Measurements from ENCODE around the gene DGKQ. TPM values are rescaled to one million over a fixed set of nuclear protein-coding genes. Genes with fewer than 3 reads are reported as not detected.

Gene DGKQ
- total and polyA plus RNA-seq, 10 donors = 6.3 to 26.3 (median 16.1) TPM

DNA sequence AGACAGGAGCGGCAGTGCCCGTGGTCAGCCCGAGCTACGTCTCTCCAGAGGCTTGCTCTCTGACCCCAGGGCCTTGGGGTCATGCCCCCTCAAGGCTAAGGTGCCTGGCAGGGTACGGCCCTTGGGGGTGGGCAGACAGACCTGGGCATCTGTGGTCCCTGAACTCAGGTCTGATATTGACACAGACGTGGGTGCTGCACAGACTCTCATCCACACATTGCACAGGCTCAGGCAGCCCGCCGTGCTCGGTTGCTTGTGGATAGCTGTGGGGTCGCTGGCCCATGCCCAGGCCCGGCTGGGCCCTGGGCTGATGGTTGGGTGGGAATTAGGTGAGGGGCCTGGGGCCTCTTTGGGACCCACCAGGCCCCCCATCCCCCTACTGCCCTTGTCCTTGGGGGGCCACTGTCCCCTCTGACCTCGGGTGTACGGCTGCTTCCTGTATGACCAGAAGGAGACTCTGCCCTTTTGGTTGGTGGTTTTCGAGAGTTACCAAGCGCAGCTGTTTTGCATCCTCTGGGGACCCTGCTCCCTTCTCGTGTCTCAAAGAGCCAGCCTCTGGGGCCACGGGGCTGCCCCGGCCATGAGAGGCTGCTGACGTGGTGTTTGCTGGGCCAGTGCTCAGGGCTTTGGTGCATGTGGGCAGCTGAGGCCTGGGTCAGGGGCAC lies 48.1 kb upstream of the DGKQ start:
- no peaks in the 10 kb centered on the region for H3K27me3 ChIP-seq (replicated peaks in 1 of 7)
- peaks cover 0 to 26% (median 14%) of the 10 kb centered on the region in 6 donors for H3K36me3 ChIP-seq
- peak overlapping the region in 1 of 8 donors; percentile 54 for H3K27ac ChIP-seq
- TF ChIP-seq POLR2AphosphoS5 (IDR thresholded peaks at IDR 0.05) (peak in 1 of 3 donors; percentile 7), POLR2A (IDR thresholded peaks at IDR 0.05) (no peak)
- intact Hi-C loops (cut with DNase I; ENCODE audit: low total_unique reads) = no loop called here
- no peak for DNase-seq
- WGBS, 5 donors = 48 to 72% (median 63%) methylated on average over 8 to 19 of the region's 19 CpGs
- no peak overlapping the region for H3K4me3 ChIP-seq
- peaks cover 0 to 35% (median 23%) of the 10 kb centered on the region in 6 donors for H3K4me1 ChIP-seq
- H3K9me3 ChIP-seq = no peaks in the 10 kb centered on the region

DNA sequence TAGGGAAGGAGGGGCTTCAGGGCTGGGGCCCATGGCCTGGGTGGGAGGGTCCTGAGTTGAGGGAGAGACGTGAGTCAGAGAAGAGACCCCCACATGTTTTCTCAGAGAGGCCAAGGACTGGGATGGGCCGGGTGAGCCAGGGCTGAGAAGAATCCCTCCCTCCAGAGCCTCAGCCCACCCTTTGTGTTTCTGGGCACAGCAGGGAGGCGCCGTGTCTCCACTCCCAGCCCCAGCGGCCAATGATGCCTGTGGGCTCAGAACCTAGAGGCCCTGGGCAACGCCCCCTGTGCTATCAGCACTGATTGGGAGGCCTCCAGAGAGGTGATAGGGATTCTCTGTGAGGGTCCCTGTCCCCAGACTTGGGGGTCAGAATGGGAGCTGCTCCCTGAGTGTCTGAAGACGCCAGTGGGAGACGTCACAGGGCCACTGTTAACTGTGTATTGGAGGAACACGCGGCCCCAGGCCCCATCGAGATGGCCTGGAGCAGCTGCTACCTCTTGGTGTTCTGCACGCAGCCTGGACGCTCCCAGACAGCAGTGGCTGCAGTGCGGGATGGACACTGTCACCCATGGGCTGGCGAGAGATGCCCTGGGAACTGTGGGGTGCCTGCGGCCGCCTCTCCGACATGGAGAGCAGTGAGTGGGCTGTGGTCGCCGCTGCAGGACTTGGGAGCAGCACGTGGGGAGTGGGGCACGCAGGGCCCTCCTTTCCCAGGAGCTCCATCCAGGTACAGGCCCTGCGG lies 46.5 kb upstream of the DGKQ start:
- no peak overlapping the region for H3K27ac ChIP-seq
- no peak for DNase-seq
- TF ChIP-seq, protein P1, sequence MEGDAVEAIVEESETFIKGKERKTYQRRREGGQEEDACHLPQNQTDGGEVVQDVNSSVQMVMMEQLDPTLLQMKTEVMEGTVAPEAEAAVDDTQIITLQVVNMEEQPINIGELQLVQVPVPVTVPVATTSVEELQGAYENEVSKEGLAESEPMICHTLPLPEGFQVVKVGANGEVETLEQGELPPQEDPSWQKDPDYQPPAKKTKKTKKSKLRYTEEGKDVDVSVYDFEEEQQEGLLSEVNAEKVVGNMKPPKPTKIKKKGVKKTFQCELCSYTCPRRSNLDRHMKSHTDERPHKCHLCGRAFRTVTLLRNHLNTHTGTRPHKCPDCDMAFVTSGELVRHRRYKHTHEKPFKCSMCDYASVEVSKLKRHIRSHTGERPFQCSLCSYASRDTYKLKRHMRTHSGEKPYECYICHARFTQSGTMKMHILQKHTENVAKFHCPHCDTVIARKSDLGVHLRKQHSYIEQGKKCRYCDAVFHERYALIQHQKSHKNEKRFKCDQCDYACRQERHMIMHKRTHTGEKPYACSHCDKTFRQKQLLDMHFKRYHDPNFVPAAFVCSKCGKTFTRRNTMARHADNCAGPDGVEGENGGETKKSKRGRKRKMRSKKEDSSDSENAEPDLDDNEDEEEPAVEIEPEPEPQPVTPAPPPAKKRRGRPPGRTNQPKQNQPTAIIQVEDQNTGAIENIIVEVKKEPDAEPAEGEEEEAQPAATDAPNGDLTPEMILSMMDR (IDR thresholded peaks at IDR 0.05 in 8 of 11, conservative IDR thresholded peaks at IDR 0.05 in 3 of 11) = no peak
- TF ChIP-seq POLR2AphosphoS5 (IDR thresholded peaks at IDR 0.05) = no peak
- WGBS, 5 donors = 80 to 89% (median 84%) methylated on average over 14 to 23 of the region's 23 CpGs
- no peaks in the 10 kb centered on the region for H3K27me3 ChIP-seq (replicated peaks in 1 of 7)
- no peak overlapping the region for H3K4me3 ChIP-seq
- intact Hi-C loops (cut with DNase I; ENCODE audit: low total_unique reads) = no loop called here
- H3K4me1 ChIP-seq = peaks cover 0 to 34% (median 20%) of the 10 kb centered on the region in 6 donors
- H3K36me3 ChIP-seq = peaks cover 0 to 16% (median 8%) of the 10 kb centered on the region in 6 donors
- H3K9me3 ChIP-seq = no peaks in the 10 kb centered on the region

- Histone ChIP-seq H3K36me3 (peaks cover 0 to 11% (median 2%) of the 10 kb centered on the region in 6 donors), H3K4me3 (no peak overlapping the region), H3K9me3 (no peaks in the 10 kb centered on the region), H3K27ac (no peak overlapping the region), H3K27me3 (replicated peaks in 1 of 7) (no peaks in the 10 kb centered on the region), H3K4me1 (peaks cover 0 to 40% (median 25%) of the 10 kb centered on the region in 6 donors)
- intact Hi-C loops (cut with DNase I; ENCODE audit: low total_unique reads) = no loop called here
- WGBS, 5 donors = 45 to 72% (median 60%) methylated on average over 3 to 9 of the region's 9 CpGs
- no peak for DNase-seq
- TF ChIP-seq POLR2A (IDR thresholded peaks at IDR 0.05) (no peak), POLR2AphosphoS5 (IDR thresholded peaks at IDR 0.05) (no peak)
- TF ChIP-seq, protein P1 (IDR thresholded peaks at IDR 0.05 in 8 of 11, conservative IDR thresholded peaks at IDR 0.05 in 3 of 11) = no peak
These were observed 46.0 kb upstream of the DGKQ start for GRCh38 chr4:1019320-1019719.

GRCh38 chr4:1018147-1019020 lies 45.0 kb upstream of the DGKQ start:
- Histone ChIP-seq H3K27me3 (replicated peaks in 1 of 7) (no peaks in the 10 kb centered on the region), H3K9me3 (no peaks in the 10 kb centered on the region), H3K4me1 (peaks cover 0 to 49% (median 33%) of the 10 kb centered on the region in 6 donors), H3K36me3 (peaks cover 0 to 2% (median 0%) of the 10 kb centered on the region in 6 donors), H3K27ac (no peak overlapping the region), H3K4me3 (no peak overlapping the region)
- intact Hi-C loops (cut with DNase I; ENCODE audit: low total_unique reads) = no loop called here
- no peak for DNase-seq
- 82 to 92% (median 87%) methylated on average over 15 to 29 of the region's 29 CpGs for WGBS, 5 donors
- TF ChIP-seq, protein P1 (IDR thresholded peaks at IDR 0.05 in 8 of 11, conservative IDR thresholded peaks at IDR 0.05 in 3 of 11) = no peak
- TF ChIP-seq POLR2AphosphoS5 (IDR thresholded peaks at IDR 0.05) (no peak), POLR2A (IDR thresholded peaks at IDR 0.05) (no peak)

All from spleen (tissue), 11 donors.